H1 (cell line): Measurements from ENCODE around the gene HIVEP3. TPM values are rescaled to one million over a fixed set of nuclear protein-coding genes. Genes with fewer than 3 reads are reported as not detected.

Experiments used
- CTCF ChIA-PET: fragments of 300-600 bp; sonication (Branson Sonifier 250); formaldehyde crosslinking; loops from one replicate; lab custom pipeline; 2021; ENCODE audit not compliant: partially characterized antibody; lab: Charles Lee
- POLR2A ChIA-PET: fragments of 300-600 bp; sonication (Branson Sonifier 250); formaldehyde crosslinking; loops from one replicate; lab custom pipeline; 2021; ENCODE audit warnings: inconsistent platforms; ENCODE audit not compliant: partially characterized antibody; lab: Charles Lee
- DNase-seq, 2 experiments: peaks; one replicate each; pipeline versions ENCODE4 v3.0.0 to v3.0.0-alpha.2; 2010 to 2022; ENCODE audit warnings: low spot score in 2 of 2, low read depth in 1 of 2, mixed read lengths in 1 of 2
- FAIRE-seq: peaks from 2 replicates; lab custom pipeline; 2011; peaks lifted over from hg19 to GRCh38; lab: Jason Lieb, UNC
- H2AFZ ChIP-seq: 2 replicates; pipeline ENCODE4 v1.8.1; 2012; ENCODE audit warnings: low read length, inconsistent platforms
- H2AK5ac ChIP-seq: 2 replicates; pipeline ENCODE4 v1.6.1; 2013; ENCODE audit warnings: low read depth, low read length
- H2BK120ac ChIP-seq: replicated peaks from 2 replicates; pipeline ENCODE3; 2013; ENCODE audit warnings: low read depth, low read length, inconsistent platforms
- H2BK12ac ChIP-seq: 2 replicates; pipeline ENCODE4 v1.6.1; 2013; ENCODE audit warnings: low read depth, low read length
- H2BK15ac ChIP-seq: 2 replicates; pipeline ENCODE4 v1.6.1; 2013; ENCODE audit warnings: low read length
- H2BK20ac ChIP-seq: 2 replicates; pipeline ENCODE4 v1.6.1; 2013; ENCODE audit warnings: low read length
- H2BK5ac ChIP-seq: 2 replicates; pipeline ENCODE4 v1.6.1; 2013; ENCODE audit warnings: low read depth, low read length
- H3K14ac ChIP-seq: 2 replicates; pipeline ENCODE4 v1.6.1; 2013; ENCODE audit warnings: inconsistent platforms; ENCODE audit not compliant: insufficient read length
- H3K18ac ChIP-seq: 2 replicates; pipeline ENCODE4 v1.6.1; 2013; ENCODE audit warnings: low read length; ENCODE audit errors: extremely low read depth
- H3K23ac ChIP-seq: 2 replicates; pipeline ENCODE4 v1.6.1; 2013; ENCODE audit warnings: inconsistent platforms; ENCODE audit not compliant: insufficient read length
- H3K23me2 ChIP-seq: 2 replicates; pipeline ENCODE4 v1.6.1; 2013; ENCODE audit warnings: low read depth, low read length
- H3K27ac ChIP-seq: 2 replicates; pipeline ENCODE4 v1.6.1; 2011; ENCODE audit warnings: low read depth, low read length, inconsistent platforms
- H3K27me3 ChIP-seq, 4 experiments: replicated peaks in 1 of 4; 1 replicate in 1 of 4; 2 replicates in 3 of 4; pipeline versions ENCODE4 v1.6.1 to v1.8.1; 2011 to 2013; ENCODE audit warnings: low read length in 3 of 4, mild to moderate bottlenecking in 3 of 4, inconsistent platforms in 2 of 4, mixed read lengths in 2 of 4, moderate library complexity in 1 of 4; ENCODE audit not compliant: control insufficient read depth in 3 of 4, insufficient read depth in 3 of 4; ENCODE audit errors: extremely low read depth in 1 of 4
- H3K36me3 ChIP-seq, 4 experiments: 2 replicates each; pipeline versions ENCODE4 v1.6.1 to v1.8.1; 2011 to 2013; ENCODE audit warnings: mild to moderate bottlenecking in 4 of 4, low read length in 3 of 4, moderate library complexity in 2 of 4, control low read depth in 1 of 4, inconsistent platforms in 1 of 4; ENCODE audit not compliant: insufficient read depth in 4 of 4, control insufficient read depth in 2 of 4
- H3K4ac ChIP-seq: replicated peaks from 2 replicates; pipeline ENCODE3; 2013; ENCODE audit warnings: low read length, low read depth, mixed read lengths, inconsistent platforms; ENCODE audit not compliant: insufficient read length
- H3K4me1 ChIP-seq, 4 experiments: replicated peaks in 1 of 4; 1 replicate in 1 of 4; 2 replicates in 3 of 4; pipeline versions ENCODE4 v1.6.1 to v1.8.1; 2011 to 2013; ENCODE audit warnings: low read length in 3 of 4, inconsistent platforms in 2 of 4, mixed read lengths in 1 of 4; ENCODE audit not compliant: insufficient read depth in 4 of 4, control insufficient read depth in 3 of 4
- H3K4me2 ChIP-seq, 2 experiments: 2 replicates each; pipeline versions ENCODE4 v1.6.1 to v1.8.1; 2011 to 2013; ENCODE audit warnings: low read depth in 2 of 2, low read length in 2 of 2, control low read depth in 1 of 2, inconsistent platforms in 1 of 2, mild to moderate bottlenecking in 1 of 2; ENCODE audit not compliant: insufficient read depth in 1 of 2
- H3K4me3 ChIP-seq, 4 experiments: fragments of 200-600, 300-600 bp in 1 of 4; sonication (generic), shearing (Covaris generic), sonication (Bioruptor Twin) in 1 of 4; 2 replicates each; pipeline versions ENCODE4 v1.5.1 to v1.8.1; 2011 to 2016; ENCODE audit warnings: low read length in 4 of 4, low read depth in 3 of 4, control low read depth in 2 of 4, inconsistent platforms in 2 of 4, mild to moderate bottlenecking in 2 of 4, mixed read lengths in 1 of 4, moderate library complexity in 1 of 4; ENCODE audit not compliant: insufficient read depth in 2 of 4; ENCODE audit errors: extremely low read depth in 1 of 4
- H3K56ac ChIP-seq: replicated peaks from 2 replicates; pipeline ENCODE3; 2013; ENCODE audit warnings: low read depth, mild to moderate bottlenecking, mixed read lengths, low read length, inconsistent platforms; ENCODE audit not compliant: insufficient read length
- H3K79me1 ChIP-seq: 2 replicates; pipeline ENCODE4 v1.6.1; 2013; ENCODE audit warnings: low read depth, low read length, control low read depth
- H3K79me2 ChIP-seq, 2 experiments: 2 replicates each; pipeline versions ENCODE4 v1.6.1 to v1.8.1; 2012 to 2013; ENCODE audit warnings: low read length in 2 of 2, mild to moderate bottlenecking in 2 of 2, inconsistent platforms in 1 of 2; ENCODE audit not compliant: insufficient read depth in 2 of 2, control insufficient read depth in 1 of 2
- H3K9ac ChIP-seq, 4 experiments: replicated peaks in 1 of 4; 1 replicate in 1 of 4; 2 replicates in 3 of 4; pipeline versions ENCODE4 v1.6.1 to v1.8.1; 2011 to 2013; ENCODE audit warnings: low read depth in 3 of 4, low read length in 3 of 4, control low read depth in 2 of 4, mild to moderate bottlenecking in 2 of 4, moderate library complexity in 2 of 4, inconsistent platforms in 1 of 4; ENCODE audit errors: extremely low read depth in 1 of 4
- H3K9me3 ChIP-seq, 2 experiments: 2 replicates each; pipeline versions ENCODE4 v1.6.1 to v1.8.1; 2012 to 2013; ENCODE audit warnings: mild to moderate bottlenecking in 2 of 2, moderate library complexity in 2 of 2, control low read depth in 1 of 2, inconsistent platforms in 1 of 2, low read depth in 1 of 2, low read length in 1 of 2, mixed read lengths in 1 of 2; ENCODE audit not compliant: insufficient read depth in 2 of 2
- H4K20me1 ChIP-seq, 2 experiments: replicated peaks in 1 of 2; 2 replicates each; pipeline versions ENCODE3 to v1.8.1; 2011 to 2013; ENCODE audit warnings: inconsistent platforms in 2 of 2, low read length in 2 of 2, mild to moderate bottlenecking in 1 of 2; ENCODE audit not compliant: insufficient read depth in 2 of 2, control insufficient read depth in 1 of 2
- H4K5ac ChIP-seq: 2 replicates; pipeline ENCODE4 v1.6.1; 2013; ENCODE audit warnings: low read length, low read depth, mixed read lengths, inconsistent platforms; ENCODE audit not compliant: insufficient read length
- H4K8ac ChIP-seq: 2 replicates; pipeline ENCODE4 v1.8.0; 2013; ENCODE audit warnings: mild to moderate bottlenecking, moderate library complexity, low read length, inconsistent platforms; ENCODE audit not compliant: insufficient read depth; ENCODE audit errors: extremely low read depth
- H4K91ac ChIP-seq: replicated peaks from 2 replicates; pipeline ENCODE3; 2013; ENCODE audit warnings: low read length, mixed read lengths, inconsistent platforms; ENCODE audit not compliant: insufficient read length
- CBX5 ChIP-seq: fragments of 300-800, 300-1000 bp; sonication (generic); IDR thresholded peaks from 2 replicates; pipeline ENCODE4 v1.7.1; 2016; ENCODE audit warnings: antibody characterized with exemption, low read length, low read depth
- CHD2 ChIP-seq: IDR thresholded peaks from 2 replicates; pipeline ENCODE4 v1.6.1; 2012; ENCODE audit warnings: low read length, improper control_type of control experiment
- EGR1 ChIP-seq: IDR thresholded peaks from 2 replicates; pipeline ENCODE4 v1.6.1; 2011; ENCODE audit warnings: low read depth, low read length, borderline replicate concordance
- EP300 ChIP-seq, 2 experiments: IDR thresholded peaks; 1 replicate in 1 of 2; 2 replicates in 1 of 2; pipeline ENCODE4 v1.6.1; 2011 to 2012; ENCODE audit warnings: low read depth in 2 of 2, low read length in 2 of 2, mild to moderate bottlenecking in 2 of 2, borderline replicate concordance in 1 of 2, inconsistent platforms in 1 of 2, moderate library complexity in 1 of 2
- EZH2 ChIP-seq: fragments of 200-600 bp; sonication (generic); IDR thresholded peaks from 2 replicates; pipeline ENCODE4 v1.7.1; 2012; ENCODE audit warnings: low read depth, mild to moderate bottlenecking, moderate library complexity, low read length, inconsistent platforms; ENCODE audit not compliant: severe bottlenecking
- HDAC6 ChIP-seq: IDR thresholded peaks from one replicate; pipeline ENCODE4 v1.7.1; 2012; ENCODE audit warnings: low read depth, mild to moderate bottlenecking, inconsistent platforms, low read length, moderate library complexity
- JUND ChIP-seq: IDR thresholded peaks from 2 replicates; pipeline ENCODE4 v1.6.1; 2011; ENCODE audit warnings: mild to moderate bottlenecking, improper control_type of control experiment, low read length
- NRF1 ChIP-seq: IDR thresholded peaks from 2 replicates; pipeline ENCODE4 v1.6.1; 2011; ENCODE audit warnings: mild to moderate bottlenecking, low read depth, low read length, improper control_type of control experiment
- POLR2A ChIP-seq, 2 experiments: IDR thresholded peaks; 1 replicate in 1 of 2; 2 replicates in 1 of 2; pipeline ENCODE4 v1.6.1; 2011; ENCODE audit warnings: low read depth in 2 of 2, low read length in 2 of 2, mild to moderate bottlenecking in 2 of 2; ENCODE audit errors: control extremely low read depth in 1 of 2
- POU5F1 ChIP-seq: IDR thresholded peaks from 2 replicates; pipeline ENCODE4 v1.6.1; 2011; ENCODE audit warnings: low read depth, mild to moderate bottlenecking, low read length, moderate library complexity
- RNF2 ChIP-seq: fragments of 200-900, 300-1000 bp; sonication (generic); IDR thresholded peaks from 2 replicates; pipeline ENCODE4 v1.7.1; 2016; ENCODE audit warnings: borderline replicate concordance, low read depth, mild to moderate bottlenecking, antibody characterized with exemption, low read length; ENCODE audit not compliant: poor library complexity, severe bottlenecking; ENCODE audit errors: missing control alignments
- SIX5 ChIP-seq: IDR thresholded peaks from 2 replicates; pipeline ENCODE4 v1.6.1; 2011; ENCODE audit warnings: mild to moderate bottlenecking, low read depth, low read length
- SP1 ChIP-seq: IDR thresholded peaks from 2 replicates; pipeline ENCODE4 v1.6.1; 2011; ENCODE audit warnings: low read depth, low read length
- TEAD4 ChIP-seq: IDR thresholded peaks from 2 replicates; pipeline ENCODE4 v1.6.1; 2012; ENCODE audit warnings: low read depth, low read length, inconsistent platforms, mixed read lengths
- WGBS, 2 experiments: shearing (Covaris generic) in 1 of 2; methylation state at CpG; one replicate each; pipeline versions ENCODE4 v1.1.6 to v1.1.7; 2013 to 2015; ENCODE audit warnings: low lambda C conversion rate in 2 of 2, mixed read lengths in 2 of 2, inconsistent platforms in 1 of 2, low coverage in 1 of 2, missing lambda C conversion rate in 1 of 2; ENCODE audit not compliant: insufficient replicate concordance in 2 of 2, insufficient coverage in 1 of 2, insufficient read length in 1 of 2; ENCODE audit errors: extremely low coverage in 1 of 2, missing lambda C conversion rate in 1 of 2; 5-methylcytosine and 5-hydroxymethylcytosine counted together
- polyA plus RNA-seq, 7 experiments: library from polyadenylated mRNA; depleted of rRNA in 3 of 7; stranded (reverse) in 5 of 7; unstranded in 2 of 7; fragments of >200 nt in 5 of 7; fragments of 200-250 nt in 2 of 7; gene quantifications; 1 replicate in 5 of 7; 2 replicates in 1 of 7; 4 replicates in 1 of 7; pipeline versions ENCODE4 v1.2.1 to v1.2.3, GENCODE V29; 2011 to 2013; ENCODE audit warnings: missing spikeins in 2 of 7, mixed read lengths in 2 of 7
- total RNA-seq: library from RNA; stranded (reverse); fragmentation: NEBNext Ultra II Directional; extraction: Animal tissue kit (Norgen Biotek cat#: 25700); gene quantifications from 2 replicates; pipeline ENCODE4 v1.2.1, GENCODE V29; 2021

The HIVEP3 gene
- total and polyA plus RNA-seq, 2 of the 8 experiments (the other 6 are each of a cell fraction or from before 2014, with no cell fraction given): 0.24 to 0.69 TPM

DNA sequence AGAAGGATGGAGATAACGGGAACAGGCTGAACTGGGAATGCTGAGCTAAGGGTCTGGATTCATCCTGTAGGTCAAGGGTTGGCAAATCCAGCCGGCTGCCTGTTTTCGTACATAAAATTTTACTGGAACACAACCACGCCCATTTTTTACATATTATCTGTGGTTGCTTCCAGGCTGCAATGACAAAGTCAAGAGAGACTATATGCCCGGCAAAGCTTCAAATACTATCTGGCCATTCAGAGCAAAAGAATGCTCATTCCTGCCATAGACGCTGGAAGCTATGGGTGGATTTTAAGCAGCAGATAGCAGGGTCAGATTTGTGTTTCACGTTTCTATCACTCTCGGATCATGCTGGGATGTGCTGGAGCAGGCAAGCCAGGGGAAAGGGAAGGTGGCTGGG is 296.3 kb downstream of the HIVEP3 start:
- Histone ChIP-seq H3K18ac (no peak overlapping the region), H3K4me3 (no peak overlapping the region), H3K9me3 (no peaks in the 10 kb centered on the region), H3K4me2 (no peak overlapping the region), H2BK120ac (no peak overlapping the region), H4K5ac (no peak overlapping the region), H3K79me1 (no peaks in the 10 kb centered on the region), H2BK15ac (no peak overlapping the region), H3K4me1 (peaks cover 2 to 11% (median 6%) of the 10 kb centered on the region in 4 experiments; a peak in 5 of 7 replicates), H3K36me3 (no peaks in the 10 kb centered on the region), H2BK5ac (no peak overlapping the region), H2AFZ (no peak overlapping the region), H2BK12ac (no peak overlapping the region), H3K14ac (no peak overlapping the region), H4K20me1 (no peaks in the 10 kb centered on the region), H2BK20ac (no peak overlapping the region), H2AK5ac (no peak overlapping the region), H3K27ac (no peak overlapping the region), H4K91ac (no peak overlapping the region), H3K56ac (no peak overlapping the region), H3K23me2 (no peaks in the 10 kb centered on the region), H3K23ac (no peak overlapping the region), H3K9ac (no peak overlapping the region), H3K79me2 (no peaks in the 10 kb centered on the region), H3K4ac (no peak overlapping the region), H3K27me3 (no peaks in the 10 kb centered on the region; a peak in 2 of 7 replicates), H4K8ac (no peak overlapping the region)
- 87% methylated on average over 8 of the region's 8 CpGs; no CpG with 5 or more reads in 1 of the 2 experiments for WGBS, 2 experiments
- ChIA-PET POLR2A (interaction anchor here (2.1 kb wide), 1 partner anchor 9 kb away, joined by 5 read pairs; no protein-coding TSS in a partner anchor), CTCF (interaction anchor here (1.1 to 2.3 kb wide), 4 partner anchors 10 to 157 kb away, joined by 3 to 6 read pairs (median 4); no protein-coding TSS in a partner anchor)
- FAIRE-seq (no peak), DNase-seq (no peak)
- TF ChIP-seq TEAD4: no peak
- no peak for TF ChIP-seq SP1
- no peak for TF ChIP-seq EZH2
- no peak for TF ChIP-seq POLR2A (IDR thresholded peaks at IDR 0.05; ENCODE audit: control extremely low read depth in 1 of 2, low read depth in 2 of 2, low read length in 2 of 2)
- no peak for TF ChIP-seq SIX5
- TF ChIP-seq POU5F1: no peak
- no peak for TF ChIP-seq CBX5
- no peak for TF ChIP-seq RNF2
- TF ChIP-seq EGR1: no peak
- no peak for TF ChIP-seq NRF1
- no peak for TF ChIP-seq JUND
- no peak for TF ChIP-seq CHD2
- no peak for TF ChIP-seq EP300 (IDR thresholded peaks at IDR 0.05; ENCODE audit: borderline replicate concordance in 1 of 2, low read depth in 2 of 2, low read length in 2 of 2)
- TF ChIP-seq HDAC6: no peak
